ENCODE data around the gene CLEC4F. TPM values are rescaled to one million over a fixed set of nuclear protein-coding genes. Genes with fewer than 3 reads are reported as not detected.
A peak's percentile ranks its signal among the peaks of the same experiment; 100 is the strongest.

The CLEC4F gene
- total RNA-seq, 1 donor from 2014 or later = not detected

GRCh38 chr2:70829916-70830315 is 9.5 kb upstream of the CLEC4F start:
- Mint-ChIP-seq H3K4me1 (ENCODE audit: low read depth, unreplicated experiment) (peaks cover 2% of the 10 kb centered on the region), H3K27ac (ENCODE audit: unreplicated experiment) (no peak overlapping the region), H3K36me3 (ENCODE audit: low read depth, unreplicated experiment) (no peaks in the 10 kb centered on the region)

GRCh38 chr2:70828914-70829824 is 8.8 kb upstream of the CLEC4F start:
- Mint-ChIP-seq H3K36me3 (ENCODE audit: low read depth, unreplicated experiment) (no peaks in the 10 kb centered on the region), H3K4me3 (ENCODE audit: unreplicated experiment) (no peak overlapping the region), H3K4me1 (ENCODE audit: low read depth, unreplicated experiment) (peaks cover 2% of the 10 kb centered on the region), H3K27me3 (ENCODE audit: low read depth, unreplicated experiment) (peaks cover 27% of the 10 kb centered on the region), H3K27ac (ENCODE audit: unreplicated experiment) (no peak overlapping the region), H3K9me3 (ENCODE audit: unreplicated experiment) (peaks cover 9% of the 10 kb centered on the region)
- Histone ChIP-seq H4K20me1 (ENCODE audit: insufficient read depth, low read length) (no peaks in the 10 kb centered on the region), H3K9ac (ENCODE audit: low read length) (no peak overlapping the region), H3K27ac (ENCODE audit: low read depth, low read length) (no peak overlapping the region), H3K4me3 (ENCODE audit: insufficient read depth, low read depth, low read length) (no peak overlapping the region), H3K79me2 (ENCODE audit: insufficient read depth, low read length) (no peaks in the 10 kb centered on the region), H3K36me3 (ENCODE audit: insufficient read depth, low read length) (no peaks in the 10 kb centered on the region), H3K4me1 (ENCODE audit: insufficient read depth, low read length) (no peaks in the 10 kb centered on the region), H3K4me2 (ENCODE audit: low read length) (no peak overlapping the region), H3K27me3 (ENCODE audit: insufficient read depth, low read length) (peaks cover 3% of the 10 kb centered on the region), H3K9me3 (ENCODE audit: insufficient read depth, low read depth, low read length) (peaks cover 2% of the 10 kb centered on the region), H2AFZ (ENCODE audit: low read depth, low read length) (no peak overlapping the region)
- no peak for TF ChIP-seq CTCF (IDR thresholded peaks at IDR 0.05; ENCODE audit: insufficient read depth, low read depth, low read length)
- FAIRE-seq (no peak), DNase-seq (ENCODE audit: low read depth) (peak; percentile 12)

More at GRCh38 chr2:70829916-70830315, 9.5 kb upstream of the CLEC4F start:
- Histone ChIP-seq H3K27me3 (ENCODE audit: insufficient read depth, low read length) (peaks cover 3% of the 10 kb centered on the region), H3K27ac (ENCODE audit: low read depth, low read length) (no peak overlapping the region), H3K79me2 (ENCODE audit: insufficient read depth, low read length) (no peaks in the 10 kb centered on the region), H3K4me1 (ENCODE audit: insufficient read depth, low read length) (no peaks in the 10 kb centered on the region), H3K9me3 (ENCODE audit: insufficient read depth, low read depth, low read length) (peaks cover 2% of the 10 kb centered on the region), H3K9ac (ENCODE audit: low read length) (no peak overlapping the region), H4K20me1 (ENCODE audit: insufficient read depth, low read length) (no peaks in the 10 kb centered on the region), H3K4me2 (ENCODE audit: low read length) (no peak overlapping the region), H3K4me3 (ENCODE audit: insufficient read depth, low read depth, low read length) (no peak overlapping the region), H2AFZ (ENCODE audit: low read depth, low read length) (no peak overlapping the region), H3K36me3 (ENCODE audit: insufficient read depth, low read length) (no peaks in the 10 kb centered on the region)
- peaks cover 32% of the 10 kb centered on the region for H3K27me3 Mint-ChIP-seq (ENCODE audit: low read depth, unreplicated experiment)
- DNase-seq (ENCODE audit: low read depth) (no peak), FAIRE-seq (no peak)
- no peak for TF ChIP-seq EZH2 (IDR thresholded peaks at IDR 0.05; ENCODE audit: insufficient read depth, low read length)
- no peak for TF ChIP-seq CTCF (IDR thresholded peaks at IDR 0.05; ENCODE audit: insufficient read depth, low read depth, low read length)
- no peak overlapping the region for H3K4me3 Mint-ChIP-seq (ENCODE audit: unreplicated experiment)
- H3K9me3 Mint-ChIP-seq (ENCODE audit: unreplicated experiment) = peaks cover 9% of the 10 kb centered on the region

GRCh38 chr2:70828115-70828514 is 7.7 kb upstream of the CLEC4F start:
- Mint-ChIP-seq H3K9me3 (ENCODE audit: unreplicated experiment) (peaks cover 9% of the 10 kb centered on the region), H3K4me1 (ENCODE audit: low read depth, unreplicated experiment) (peaks cover 2% of the 10 kb centered on the region), H3K36me3 (ENCODE audit: low read depth, unreplicated experiment) (no peaks in the 10 kb centered on the region), H3K27me3 (ENCODE audit: low read depth, unreplicated experiment) (peaks cover 24% of the 10 kb centered on the region), H3K4me3 (ENCODE audit: unreplicated experiment) (no peak overlapping the region), H3K27ac (ENCODE audit: unreplicated experiment) (no peak overlapping the region)
- Histone ChIP-seq H3K36me3 (ENCODE audit: insufficient read depth, low read length) (no peaks in the 10 kb centered on the region), H3K4me1 (ENCODE audit: insufficient read depth, low read length) (no peaks in the 10 kb centered on the region), H3K27ac (ENCODE audit: low read depth, low read length) (no peak overlapping the region), H4K20me1 (ENCODE audit: insufficient read depth, low read length) (no peaks in the 10 kb centered on the region), H3K27me3 (ENCODE audit: insufficient read depth, low read length) (peaks cover 3% of the 10 kb centered on the region), H3K4me2 (ENCODE audit: low read length) (no peak overlapping the region), H3K9me3 (ENCODE audit: insufficient read depth, low read depth, low read length) (no peaks in the 10 kb centered on the region), H3K79me2 (ENCODE audit: insufficient read depth, low read length) (no peaks in the 10 kb centered on the region), H3K4me3 (ENCODE audit: insufficient read depth, low read depth, low read length) (no peak overlapping the region), H3K9ac (ENCODE audit: low read length) (no peak overlapping the region), H2AFZ (ENCODE audit: low read depth, low read length) (no peak overlapping the region)
- TF ChIP-seq EZH2 (IDR thresholded peaks at IDR 0.05; ENCODE audit: insufficient read depth, low read length) (no peak), CTCF (IDR thresholded peaks at IDR 0.05; ENCODE audit: insufficient read depth, low read depth, low read length) (no peak)
- DNase-seq (ENCODE audit: low read depth) = no peak
- no peak for FAIRE-seq

Measured in astrocyte (in vitro differentiated cells and primary cell).